Endothelial cell of umbilical vein (primary cell): ENCODE data around the gene LAMB1. TPM values are rescaled to one million over a fixed set of nuclear protein-coding genes. Genes with fewer than 3 reads are reported as not detected.

Experiments
- BruUV-seq: library from RNA; stranded (reverse); fragments of 400-500 nt; replicated peaks from 2 replicates; lab custom pipeline; 2021; lab: Mats Ljungman, UMichigan
- CTCF ChIA-PET: fragments of 300-600, 350-600 bp; sonication (Branson Sonifier 250); formaldehyde crosslinking; loops from one replicate; lab custom pipeline; 2021; ENCODE audit warnings: antibody characterized with exemption, inconsistent platforms; lab: Charles Lee
- POLR2A ChIA-PET: fragments of 300-600, 350-600 bp; sonication (Branson Sonifier 250); formaldehyde crosslinking; loops from one replicate; lab custom pipeline; 2021; ENCODE audit warnings: antibody characterized with exemption, inconsistent platforms; lab: Charles Lee
- DNase-seq: peaks from one replicate; pipeline ENCODE4 v3.0.0-alpha.2; 2011; ENCODE audit warnings: low read depth, low spot score
- FAIRE-seq: peaks from 2 replicates; lab custom pipeline; 2011; peaks lifted over from hg19 to GRCh38; lab: Jason Lieb, UNC
- H2AFZ ChIP-seq: 2 replicates; pipeline ENCODE4 v1.6.0; 2012; ENCODE audit warnings: low read depth, low read length, control low read depth, inconsistent platforms
- H3K27ac ChIP-seq: 2 replicates; pipeline ENCODE4 v1.5.1; 2011; ENCODE audit warnings: low read depth, mild to moderate bottlenecking, control low read depth, low read length, moderate library complexity; ENCODE audit not compliant: insufficient read depth
- H3K27me3 ChIP-seq, 2 experiments: 2 replicates each; pipeline versions ENCODE4 v1.6.0 to v1.6.1; 2011; ENCODE audit warnings: low read length in 2 of 2, mixed read lengths in 1 of 2; ENCODE audit not compliant: control insufficient read depth in 2 of 2, insufficient read depth in 2 of 2
- H3K36me3 ChIP-seq, 2 experiments: 2 replicates in 1 of 2; 3 replicates in 1 of 2; pipeline ENCODE4 v1.5.1; 2011; ENCODE audit warnings: low read length in 2 of 2, mild to moderate bottlenecking in 1 of 2, moderate library complexity in 1 of 2; ENCODE audit not compliant: control insufficient read depth in 2 of 2, insufficient read depth in 2 of 2; ENCODE audit errors: extremely low read depth in 1 of 2
- H3K4me1 ChIP-seq: 3 replicates; pipeline ENCODE4 v1.5.1; 2011; ENCODE audit warnings: mild to moderate bottlenecking, low read length; ENCODE audit not compliant: control insufficient read depth, insufficient read depth; ENCODE audit errors: extremely low read depth
- H3K4me2 ChIP-seq: 2 replicates; pipeline ENCODE4 v1.6.1; 2011; ENCODE audit warnings: low read length, control low read depth, mixed read lengths; ENCODE audit not compliant: insufficient read depth
- H3K4me3 ChIP-seq, 3 experiments: fragments of 200-600 bp in 1 of 3; sonication (generic), shearing (Covaris generic) in 1 of 3; replicated peaks in 1 of 3; 2 replicates each; pipeline ENCODE4 v1.5.1; 2011 to 2016; ENCODE audit warnings: control low read depth in 3 of 3, low read length in 3 of 3, mild to moderate bottlenecking in 2 of 3, inconsistent platforms in 1 of 3, low read depth in 1 of 3, moderate library complexity in 1 of 3; ENCODE audit not compliant: insufficient read depth in 1 of 3
- H3K79me2 ChIP-seq: 2 replicates; pipeline ENCODE4 v1.6.0; 2012; ENCODE audit warnings: low read length, inconsistent platforms; ENCODE audit not compliant: control insufficient read depth, insufficient read depth
- H3K9ac ChIP-seq: replicated peaks from 2 replicates; pipeline ENCODE3; 2011; ENCODE audit warnings: low read length, control low read depth; ENCODE audit not compliant: insufficient read depth; ENCODE audit errors: extremely low read depth
- H3K9me1 ChIP-seq: replicated peaks from 3 replicates; pipeline ENCODE4 v1.6.0; 2011; ENCODE audit warnings: mild to moderate bottlenecking, low read length; ENCODE audit not compliant: control insufficient read depth, insufficient read depth; ENCODE audit errors: extremely low read depth
- H3K9me3 ChIP-seq: replicated peaks from 2 replicates; pipeline ENCODE4 v1.5.1; 2012; ENCODE audit warnings: low read length, inconsistent platforms; ENCODE audit not compliant: control insufficient read depth, insufficient read depth
- H4K20me1 ChIP-seq: replicated peaks from 2 replicates; pipeline ENCODE3; 2011; ENCODE audit warnings: mild to moderate bottlenecking, low read length; ENCODE audit not compliant: control insufficient read depth, insufficient read depth; ENCODE audit errors: extremely low read depth
- EZH2 ChIP-seq: IDR thresholded peaks from 2 replicates; pipeline ENCODE4 v1.6.1; 2012; ENCODE audit warnings: borderline replicate concordance, low read depth, mild to moderate bottlenecking, moderate library complexity, low read length, inconsistent platforms; ENCODE audit not compliant: severe bottlenecking
- FOS ChIP-seq: IDR thresholded peaks from 2 replicates; pipeline ENCODE4 v1.6.1; 2011; ENCODE audit warnings: mild to moderate bottlenecking, low read length, moderate library complexity, borderline replicate concordance; ENCODE audit not compliant: insufficient read depth
- GATA2 ChIP-seq: IDR thresholded peaks from 2 replicates; pipeline ENCODE4 v1.7.0; 2011; ENCODE audit warnings: low read depth, mild to moderate bottlenecking, moderate library complexity, mixed read lengths, low read length; ENCODE audit not compliant: insufficient read length, insufficient read depth
- JUN ChIP-seq: IDR thresholded peaks from 2 replicates; pipeline ENCODE4 v1.6.1; 2011; ENCODE audit warnings: borderline replicate concordance, low read depth; ENCODE audit not compliant: insufficient read length, insufficient read depth
- MYC ChIP-seq: IDR thresholded peaks from one replicate; pipeline ENCODE4 v1.6.1; 2011; ENCODE audit warnings: mild to moderate bottlenecking, low read depth, low read length
- POLR2A ChIP-seq: IDR thresholded peaks from 2 replicates; pipeline ENCODE4 v1.6.1; 2012; ENCODE audit warnings: low read depth, mild to moderate bottlenecking, control low read depth, low read length
- POLR2AphosphoS5 ChIP-seq: IDR thresholded peaks from 2 replicates; pipeline ENCODE4 v1.6.1; 2012; ENCODE audit warnings: low read depth, mild to moderate bottlenecking, control low read depth, low read length, moderate library complexity; ENCODE audit not compliant: insufficient read depth
- dilution Hi-C: fragments of 300-500 bp; cut with MboI; formaldehyde crosslinking; loops from one replicate; pipeline ENCODE4 v1.15.0; 2019; ENCODE audit warnings: low sequenced_read_pairs; ENCODE audit not compliant: extremely low pct_ligation_motif_present
- intact Hi-C: fragments of 100-400 bp; cut with micrococcal nuclease; formaldehyde crosslinking; loops from one replicate; pipeline ENCODE4 v1.10.0; 2022
- polyA plus RNA-seq, 4 experiments: library from polyadenylated mRNA; depleted of rRNA in 3 of 4; stranded (reverse) in 3 of 4; unstranded in 1 of 4; fragments of >200 nt; gene quantifications; 2 replicates each; pipeline versions ENCODE4 v1.2.1 to v1.2.3, GENCODE V29; 2011 to 2012; ENCODE audit warnings: missing spikeins in 1 of 4
- total RNA-seq: library from RNA; stranded (reverse); gene quantifications from 2 replicates; pipeline ENCODE4 v1.2.3, GENCODE V29; 2021
- TF ChIP-seq, protein P1 (sequence below), 2 donors: IDR thresholded peaks; 1 replicate in 1 of 2; 2 replicates in 1 of 2; pipeline ENCODE4 v1.5.1; 2011; ENCODE audit warnings: low read length in 2 of 2, mild to moderate bottlenecking in 2 of 2, moderate library complexity in 2 of 2, control low read depth in 1 of 2, inconsistent platforms in 1 of 2, low read depth in 1 of 2; ENCODE audit not compliant: insufficient read depth in 1 of 2; ENCODE audit errors: extremely low read depth in 1 of 2
- TF ChIP-seq, protein P2 (sequence below): IDR thresholded peaks from 2 replicates; pipeline ENCODE4 v1.6.1; 2011; ENCODE audit not compliant: insufficient read depth, insufficient read length

LAMB1 gene
- total and polyA plus RNA-seq, 2 donors (not counting 3 experiments of a cell fraction or from before 2014, with no cell fraction given), result 588 to 703 TPM

DNA sequence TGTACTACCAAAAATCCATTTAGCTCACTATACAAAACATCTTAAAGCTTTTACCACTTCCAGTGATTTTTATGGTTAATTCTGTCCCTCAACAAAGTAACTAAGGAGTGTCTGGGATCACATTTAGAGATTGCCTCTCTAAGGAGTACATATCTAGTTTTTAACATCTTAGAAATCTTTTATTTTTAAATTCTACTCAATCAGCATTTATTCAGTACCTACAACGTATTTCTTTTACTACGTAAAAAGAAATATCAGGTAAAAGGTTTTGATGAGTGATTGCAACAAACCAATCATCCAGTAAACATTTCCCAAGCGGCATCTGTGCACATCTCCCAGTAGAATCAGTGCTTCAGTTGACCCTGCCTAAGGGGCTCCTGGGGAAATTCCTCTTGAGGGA is 31.9 kb downstream of the LAMB1 start:
- BruUV-seq, result no TSS peak
- peaks cover 79% of the 10 kb centered on the region for H3K79me2 ChIP-seq

More for the DNA sequence above, 31.9 kb downstream of the LAMB1 start:
- intact Hi-C loops (no loop called here), dilution Hi-C loops (no loop called here)
- no peaks in the 10 kb centered on the region for H3K9me1 ChIP-seq
- peaks cover 53% of the 10 kb centered on the region for H3K4me1 ChIP-seq
- TF ChIP-seq, protein P1, sequence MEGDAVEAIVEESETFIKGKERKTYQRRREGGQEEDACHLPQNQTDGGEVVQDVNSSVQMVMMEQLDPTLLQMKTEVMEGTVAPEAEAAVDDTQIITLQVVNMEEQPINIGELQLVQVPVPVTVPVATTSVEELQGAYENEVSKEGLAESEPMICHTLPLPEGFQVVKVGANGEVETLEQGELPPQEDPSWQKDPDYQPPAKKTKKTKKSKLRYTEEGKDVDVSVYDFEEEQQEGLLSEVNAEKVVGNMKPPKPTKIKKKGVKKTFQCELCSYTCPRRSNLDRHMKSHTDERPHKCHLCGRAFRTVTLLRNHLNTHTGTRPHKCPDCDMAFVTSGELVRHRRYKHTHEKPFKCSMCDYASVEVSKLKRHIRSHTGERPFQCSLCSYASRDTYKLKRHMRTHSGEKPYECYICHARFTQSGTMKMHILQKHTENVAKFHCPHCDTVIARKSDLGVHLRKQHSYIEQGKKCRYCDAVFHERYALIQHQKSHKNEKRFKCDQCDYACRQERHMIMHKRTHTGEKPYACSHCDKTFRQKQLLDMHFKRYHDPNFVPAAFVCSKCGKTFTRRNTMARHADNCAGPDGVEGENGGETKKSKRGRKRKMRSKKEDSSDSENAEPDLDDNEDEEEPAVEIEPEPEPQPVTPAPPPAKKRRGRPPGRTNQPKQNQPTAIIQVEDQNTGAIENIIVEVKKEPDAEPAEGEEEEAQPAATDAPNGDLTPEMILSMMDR (IDR thresholded peaks at IDR 0.05; ENCODE audit: extremely low read depth in 1 of 2, insufficient read depth in 1 of 2, low read depth in 1 of 2, low read length in 2 of 2), result no peak
- TF ChIP-seq, protein P2, sequence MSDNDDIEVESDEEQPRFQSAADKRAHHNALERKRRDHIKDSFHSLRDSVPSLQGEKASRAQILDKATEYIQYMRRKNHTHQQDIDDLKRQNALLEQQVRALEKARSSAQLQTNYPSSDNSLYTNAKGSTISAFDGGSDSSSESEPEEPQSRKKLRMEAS, result no peak
- TF ChIP-seq POLR2AphosphoS5, result no peak
- no peak for TF ChIP-seq EZH2
- no peak for TF ChIP-seq FOS
- TF ChIP-seq JUN, result no peak
- TF ChIP-seq POLR2A, result no peak
- no peak for TF ChIP-seq GATA2
- no peak for TF ChIP-seq MYC
- no peaks in the 10 kb centered on the region for H3K9me3 ChIP-seq
- no peak for DNase-seq
- no peak for FAIRE-seq
- no peak overlapping the region for H3K4me3 ChIP-seq
- POLR2A ChIA-PET, result no interaction called here
- CTCF ChIA-PET, result interaction anchor here (1.4 to 3.3 kb wide), 2 partner anchors 45 to 175 kb away, joined by 3 to 19 read pairs; no protein-coding TSS in a partner anchor
- H2AFZ ChIP-seq, result no peak overlapping the region
- no peak overlapping the region for H3K4me2 ChIP-seq
- peaks cover 45 to 58% of the 10 kb centered on the region in 2 experiments for H3K36me3 ChIP-seq
- H3K27ac ChIP-seq, result no peak overlapping the region
- no peaks in the 10 kb centered on the region for H3K27me3 ChIP-seq
- peaks cover 4% of the 10 kb centered on the region for H4K20me1 ChIP-seq
- H3K9ac ChIP-seq, result no peak overlapping the region
